ENCODE data around the gene MSH2. TPM values are rescaled to one million over a fixed set of nuclear protein-coding genes. Genes with fewer than 3 reads are reported as not detected.

The MSH2 gene
- total RNA-seq, 1 experiment from 2014 or later: 139 TPM

DNA sequence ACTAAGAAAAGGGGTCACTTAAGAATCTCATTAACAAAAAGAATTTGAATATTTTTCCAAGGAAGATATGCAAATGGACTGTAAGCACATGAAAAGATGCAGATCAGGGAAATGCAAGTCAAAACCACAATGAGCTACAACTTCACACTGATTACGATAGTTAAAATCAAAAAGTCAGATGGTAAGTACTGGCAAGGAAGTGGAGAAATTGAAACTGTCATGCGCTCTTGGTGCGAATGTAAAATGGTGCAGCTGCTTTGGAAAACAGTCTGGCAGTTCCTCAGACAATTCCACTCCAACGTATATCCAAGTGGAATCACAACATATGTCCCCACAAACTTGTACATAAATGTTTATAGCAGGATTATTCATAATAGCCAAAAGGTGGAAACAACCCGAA is 81.4 kb downstream of the MSH2 start:
- no peaks in the 10 kb centered on the region for H3K79me1 ChIP-seq (ENCODE audit: insufficient read depth, low read depth, low read length, poor library complexity, severe bottlenecking)
- no peak overlapping the region for H3K4me3 Mint-ChIP-seq

More for the DNA sequence above, 81.4 kb downstream of the MSH2 start:
- Mint-ChIP-seq H3K27ac (no peak overlapping the region), H3K27me3 (ENCODE audit: low read depth) (no peaks in the 10 kb centered on the region), H3K9me3 (no peaks in the 10 kb centered on the region), H3K36me3 (ENCODE audit: insufficient read depth in 1 of 3, low read depth in 3 of 3) (peaks cover 34 to 45% (median 36%) of the 10 kb centered on the region in 3 experiments; a peak in 6 of 7 replicates), H3K4me1 (peaks cover 11 to 29% of the 10 kb centered on the region in 2 experiments)
- no peak overlapping the region for H4K91ac ChIP-seq (ENCODE audit: insufficient read length, low read depth, low read length)
- no peak overlapping the region for H3K9ac ChIP-seq (ENCODE audit: extremely low read depth, insufficient read length, low read length)
- no peak overlapping the region for H3K23ac ChIP-seq (ENCODE audit: insufficient read length, low read depth, low read length)
- H3K4ac ChIP-seq (ENCODE audit: low read depth, low read length): no peak overlapping the region
- no peaks in the 10 kb centered on the region for H3K9me3 ChIP-seq (ENCODE audit: control insufficient read depth, low read depth, low read length)
- no peak for DNase-seq
- no peak for TF ChIP-seq CTCF (conservative IDR thresholded peaks at IDR 0.05)
- no peaks in the 10 kb centered on the region for H3K27me3 ChIP-seq (ENCODE audit: insufficient read depth, low read length)
- H3K27ac ChIP-seq (ENCODE audit: insufficient read length, low read depth, low read length): no peak overlapping the region
- H2BK20ac ChIP-seq (ENCODE audit: low read depth, low read length, poor library complexity, severe bottlenecking): no peak overlapping the region
- no peaks in the 10 kb centered on the region for H4K20me1 ChIP-seq (ENCODE audit: control insufficient read depth, insufficient read depth, insufficient read length)
- H2BK5ac ChIP-seq (ENCODE audit: insufficient read length, low read length): no peak overlapping the region
- no peak overlapping the region for H3K56ac ChIP-seq (ENCODE audit: insufficient read length, low read depth, low read length)
- no peaks in the 10 kb centered on the region for H3K23me2 ChIP-seq (ENCODE audit: insufficient read length, low read depth, low read length, poor library complexity, severe bottlenecking)
- H4K8ac ChIP-seq (replicated peaks; ENCODE audit: insufficient read length, low read depth, low read length): no peak overlapping the region
- no peak overlapping the region for H2BK15ac ChIP-seq (ENCODE audit: low read depth, low read length)
- H4K5ac ChIP-seq (ENCODE audit: insufficient read length, low read depth, low read length): no peak overlapping the region
- H3K79me2 ChIP-seq (ENCODE audit: insufficient read depth, low read length): no peaks in the 10 kb centered on the region
- H2AFZ ChIP-seq (ENCODE audit: low read length): no peak overlapping the region
- no peak overlapping the region for H3K4me2 ChIP-seq (ENCODE audit: insufficient read depth, insufficient read length, low read length)
- H3K18ac ChIP-seq (ENCODE audit: insufficient read length, low read depth, low read length): no peak overlapping the region
- H3T11ph ChIP-seq (ENCODE audit: low read length): no peak overlapping the region
- no peak overlapping the region for H3K14ac ChIP-seq (ENCODE audit: insufficient read depth, low read length)
- H2BK120ac ChIP-seq (ENCODE audit: low read depth, low read length, poor library complexity, severe bottlenecking): no peak overlapping the region
- H2AK5ac ChIP-seq (ENCODE audit: insufficient read length, low read length): no peak overlapping the region
- H3K4me1 ChIP-seq (ENCODE audit: insufficient read depth, low read length): no peaks in the 10 kb centered on the region
- no CpG with 5 or more reads among the region's 5 CpGs for WGBS (ENCODE audit: extremely low coverage, insufficient read length, low lambda C conversion rate)
- no peak overlapping the region for H2BK12ac ChIP-seq (ENCODE audit: insufficient read length, low read depth, low read length)
